OCI-LY7 (cell line): ENCODE measurements around the gene MCL1. TPM values are rescaled to one million over a fixed set of nuclear protein-coding genes. Genes with fewer than 3 reads are reported as not detected.

ENCODE experiments used
- BruUV-seq: library from RNA; stranded (reverse); fragments of 400-500 nt; replicated peaks from 2 replicates; lab custom pipeline; 2021; lab: Mats Ljungman, UMichigan
- CTCF ChIA-PET: fragments of 300-600 bp; sonication (Branson Sonifier 250); formaldehyde crosslinking; loops from one replicate; lab custom pipeline; 2022; ENCODE audit warnings: antibody characterized with exemption; ENCODE audit not compliant: unreplicated experiment; lab: Charles Lee
- POLR2A ChIA-PET: fragments of 300-600 bp; sonication (Branson Sonifier 250); formaldehyde crosslinking; loops from one replicate; lab custom pipeline; 2022; ENCODE audit warnings: antibody characterized with exemption; lab: Charles Lee
- DNase-seq: peaks from one replicate; pipeline ENCODE4 v3.0.0-alpha.2; 2015; ENCODE audit warnings: low spot score
- H2AFZ ChIP-seq: fragments of 200-600 bp; sonication (generic), shearing (Covaris generic); 2 replicates; pipeline ENCODE4 v1.6.1; 2014; ENCODE audit warnings: mild to moderate bottlenecking, antibody characterized with exemption, low read length, moderate library complexity
- H3K27ac ChIP-seq: fragments of 200-600 bp; sonication (generic); 2 replicates; pipeline ENCODE4 v1.5.1; 2014; ENCODE audit warnings: mixed run types, low read depth, mild to moderate bottlenecking, moderate library complexity, low read length, inconsistent platforms; ENCODE audit not compliant: poor library complexity, severe bottlenecking
- H3K36me3 ChIP-seq: fragments of 200-600 bp; sonication (generic); 2 replicates; pipeline ENCODE4 v1.6.1; 2014; ENCODE audit warnings: mild to moderate bottlenecking, antibody characterized with exemption, low read length, moderate library complexity, mixed read lengths; ENCODE audit not compliant: insufficient read depth
- H3K4me1 ChIP-seq: fragments of 200-600 bp; sonication (generic); 2 replicates; pipeline ENCODE4 v1.5.1; 2014; ENCODE audit warnings: mild to moderate bottlenecking, low read length; ENCODE audit not compliant: insufficient read depth, poor library complexity, severe bottlenecking
- H3K4me2 ChIP-seq: fragments of 200-600 bp; sonication (generic); 2 replicates; pipeline ENCODE4 v1.6.1; 2014; ENCODE audit warnings: mild to moderate bottlenecking, low read length
- H3K4me3 ChIP-seq: fragments of 200-600 bp; sonication (generic); 2 replicates; pipeline ENCODE4 v1.5.1; 2014; ENCODE audit warnings: mild to moderate bottlenecking, low read depth, low read length; ENCODE audit not compliant: poor library complexity, severe bottlenecking
- H3K79me2 ChIP-seq: fragments of 200-600 bp; sonication (generic); 2 replicates; pipeline ENCODE4 v1.6.1; 2016; ENCODE audit warnings: low read depth, mild to moderate bottlenecking, low read length, moderate library complexity, mixed read lengths; ENCODE audit not compliant: insufficient read depth
- H3K9me2 ChIP-seq: fragments of 200-600 bp; sonication (generic); 2 replicates; pipeline ENCODE4 v1.6.1; 2016; ENCODE audit warnings: mild to moderate bottlenecking, low read length, mixed read lengths; ENCODE audit not compliant: insufficient read depth
- H3K9me3 ChIP-seq: fragments of 200-600 bp; sonication (generic); 2 replicates; pipeline ENCODE4 v1.6.1; 2014; ENCODE audit warnings: mild to moderate bottlenecking, mixed run types, low read length, mixed read lengths
- H4K20me1 ChIP-seq: fragments of 200-600 bp; sonication (generic); 2 replicates; pipeline ENCODE4 v1.6.1; 2014; ENCODE audit warnings: mild to moderate bottlenecking, antibody characterized with exemption, low read length, moderate library complexity, mixed read lengths; ENCODE audit not compliant: insufficient read depth
- EZH2phosphoT487 ChIP-seq: fragments of 200-600 bp; sonication (generic); IDR thresholded peaks from 2 replicates; pipeline ENCODE4 v1.6.1; 2018; ENCODE audit warnings: low read depth, borderline replicate concordance, mild to moderate bottlenecking, mixed run types, antibody characterized with exemption, low read length, moderate library complexity, mixed read lengths
- intact Hi-C: fragments of 100-400 bp; cut with micrococcal nuclease; formaldehyde crosslinking; loops from one replicate; pipeline ENCODE4 v1.10.0; 2022; ENCODE audit not compliant: unreplicated experiment
- total RNA-seq, 2 experiments: library from RNA; depleted of rRNA in 1 of 2; stranded (reverse); fragments of >200 nt in 1 of 2; shearing (Covaris generic) in 1 of 2; gene quantifications; 2 replicates each; pipeline ENCODE4 v1.2.3, GENCODE V29; 2014 to 2022
- TF ChIP-seq, protein P1 (sequence below): fragments of 200-600 bp; sonication (generic); conservative IDR thresholded peaks from 2 replicates; pipeline ENCODE4 v1.5.1; 2014; ENCODE audit warnings: mild to moderate bottlenecking, antibody characterized with exemption, low read length, moderate library complexity, mixed read lengths

Gene MCL1
- total RNA-seq, 2 experiments from 2014 or later = 102 to 157 TPM

GRCh38 chr1:150544204-150544603 lies 35.2 kb downstream of the MCL1 start:
- POLR2A ChIA-PET = interaction anchor here (0.6 to 0.7 kb wide), 2 partner anchors 241 to 280 kb away, joined by 3 to 4 read pairs; no protein-coding TSS in a partner anchor
- no peak for DNase-seq
- Histone ChIP-seq H3K36me3 (no peaks in the 10 kb centered on the region), H3K4me1 (peaks cover 6% of the 10 kb centered on the region), H3K79me2 (no peaks in the 10 kb centered on the region), H3K27ac (no peak overlapping the region), H3K9me2 (no peaks in the 10 kb centered on the region), H3K4me3 (no peak overlapping the region), H4K20me1 (no peaks in the 10 kb centered on the region), H2AFZ (no peak overlapping the region), H3K4me2 (no peak overlapping the region), H3K9me3 (no peaks in the 10 kb centered on the region)
- no peak for TF ChIP-seq EZH2phosphoT487
- TF ChIP-seq, protein P1, sequence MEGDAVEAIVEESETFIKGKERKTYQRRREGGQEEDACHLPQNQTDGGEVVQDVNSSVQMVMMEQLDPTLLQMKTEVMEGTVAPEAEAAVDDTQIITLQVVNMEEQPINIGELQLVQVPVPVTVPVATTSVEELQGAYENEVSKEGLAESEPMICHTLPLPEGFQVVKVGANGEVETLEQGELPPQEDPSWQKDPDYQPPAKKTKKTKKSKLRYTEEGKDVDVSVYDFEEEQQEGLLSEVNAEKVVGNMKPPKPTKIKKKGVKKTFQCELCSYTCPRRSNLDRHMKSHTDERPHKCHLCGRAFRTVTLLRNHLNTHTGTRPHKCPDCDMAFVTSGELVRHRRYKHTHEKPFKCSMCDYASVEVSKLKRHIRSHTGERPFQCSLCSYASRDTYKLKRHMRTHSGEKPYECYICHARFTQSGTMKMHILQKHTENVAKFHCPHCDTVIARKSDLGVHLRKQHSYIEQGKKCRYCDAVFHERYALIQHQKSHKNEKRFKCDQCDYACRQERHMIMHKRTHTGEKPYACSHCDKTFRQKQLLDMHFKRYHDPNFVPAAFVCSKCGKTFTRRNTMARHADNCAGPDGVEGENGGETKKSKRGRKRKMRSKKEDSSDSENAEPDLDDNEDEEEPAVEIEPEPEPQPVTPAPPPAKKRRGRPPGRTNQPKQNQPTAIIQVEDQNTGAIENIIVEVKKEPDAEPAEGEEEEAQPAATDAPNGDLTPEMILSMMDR = no peak
- BruUV-seq = no TSS peak
- intact Hi-C loops = no loop called here
- CTCF ChIA-PET = no interaction called here

- intact Hi-C loops = no loop called here
- no TSS peak for BruUV-seq
- no peak overlapping the region for H3K27ac ChIP-seq
- ChIA-PET CTCF (no interaction called here), POLR2A (no interaction called here)
- no peak overlapping the region for H3K4me2 ChIP-seq
- no peaks in the 10 kb centered on the region for H3K9me2 ChIP-seq
- no peak overlapping the region for H3K4me3 ChIP-seq
- DNase-seq = no peak
- no peaks in the 10 kb centered on the region for H4K20me1 ChIP-seq
- no peaks in the 10 kb centered on the region for H3K36me3 ChIP-seq
- no peak overlapping the region for H2AFZ ChIP-seq
- no peak for TF ChIP-seq EZH2phosphoT487
- TF ChIP-seq, protein P1 = no peak
- H3K9me3 ChIP-seq = no peaks in the 10 kb centered on the region
- no peaks in the 10 kb centered on the region for H3K79me2 ChIP-seq
- peaks cover 3% of the 10 kb centered on the region for H3K4me1 ChIP-seq
Measured at GRCh38 chr1:150543500-150544143, 35.8 kb downstream of the MCL1 start.

- Histone ChIP-seq H3K27ac (no peak overlapping the region), H3K36me3 (no peaks in the 10 kb centered on the region), H3K79me2 (no peaks in the 10 kb centered on the region), H3K9me3 (no peaks in the 10 kb centered on the region), H3K4me1 (no peaks in the 10 kb centered on the region), H3K4me3 (no peak overlapping the region), H3K4me2 (no peak overlapping the region), H3K9me2 (no peaks in the 10 kb centered on the region), H2AFZ (no peak overlapping the region), H4K20me1 (no peaks in the 10 kb centered on the region)
- no TSS peak for BruUV-seq
- CTCF ChIA-PET = no interaction called here
- POLR2A ChIA-PET = no interaction called here
- intact Hi-C loops = no loop called here
- DNase-seq = no peak
- TF ChIP-seq, protein P1 = peak; percentile 42; the same call in 1 of the 2 replicates
- TF ChIP-seq EZH2phosphoT487 = no peak
Measured at GRCh38 chr1:150537732-150538684, 41.4 kb downstream of the MCL1 start.
